Measurements from ENCODE around the gene PARD6B. TPM values are rescaled to one million over a fixed set of nuclear protein-coding genes. Genes with fewer than 3 reads are reported as not detected.
"Not testable (repeated sequence)": the region's sequence is repeated elsewhere in the genome, so short reads cannot be mapped to it uniquely, and the experiment has no call there.

PARD6B gene
- total RNA-seq, 2 donors from 2014 or later = 5.6 to 6.9 TPM

- Mint-ChIP-seq H3K9me3 (no peaks in the 10 kb centered on the region), H3K36me3 (no peaks in the 10 kb centered on the region), H3K27ac (no peak overlapping the region)
- DNase-seq (ENCODE audit: low spot score in 2 of 2) (no peak), ATAC-seq (no peak)
These were observed 21.8 kb downstream of the PARD6B start for GRCh38 chr20:50753152-50753551.

DNA sequence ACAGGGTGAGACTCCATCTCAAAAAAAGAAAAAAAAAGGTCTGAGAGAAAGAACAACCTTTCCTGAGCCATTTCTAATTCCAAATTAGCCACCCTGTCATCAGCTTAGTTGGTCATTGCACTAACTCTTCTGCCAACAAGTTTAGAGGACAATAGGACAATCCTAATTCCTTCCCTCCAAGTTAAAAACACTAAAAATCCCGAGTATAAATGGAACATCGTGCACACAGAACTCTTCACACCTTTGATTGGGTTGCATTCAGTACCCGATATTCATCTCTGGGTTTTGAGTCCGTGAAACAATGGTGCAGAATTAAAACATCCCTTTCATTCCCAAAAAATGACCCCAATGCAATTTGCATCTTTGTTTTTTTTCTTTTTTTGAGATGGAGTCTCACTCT lies 23.0 kb downstream of the PARD6B start:
- no peak overlapping the region for H3K27ac Mint-ChIP-seq
- H3K36me3 Mint-ChIP-seq = no peaks in the 10 kb centered on the region
- ATAC-seq = no peak
- H3K9me3 Mint-ChIP-seq = no peaks in the 10 kb centered on the region
- no peak for DNase-seq (ENCODE audit: low spot score in 2 of 2)

DNA sequence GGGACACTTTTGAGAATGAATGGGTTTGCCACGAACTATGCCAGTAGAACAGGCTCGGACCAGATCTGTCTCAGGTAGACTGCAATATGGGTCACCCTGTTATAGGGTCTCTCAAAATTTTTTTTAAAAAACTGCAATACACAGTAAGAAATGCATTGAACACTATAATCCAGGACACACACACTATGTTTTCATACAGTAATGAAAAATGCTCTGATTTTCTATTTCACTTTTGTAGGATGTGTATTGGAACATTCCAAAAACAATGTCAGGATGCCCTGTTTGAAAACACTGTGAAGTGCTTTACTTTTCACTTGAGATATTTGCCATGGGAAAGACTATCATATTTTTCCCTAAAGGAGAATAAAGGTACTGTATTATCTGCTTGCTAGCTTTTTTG lies 25.1 kb downstream of the PARD6B start:
- Mint-ChIP-seq H3K27ac (no peak overlapping the region), H3K36me3 (no peaks in the 10 kb centered on the region), H3K9me3 (no peaks in the 10 kb centered on the region)
- DNase-seq (ENCODE audit: low spot score in 2 of 2) (no peak), ATAC-seq (no peak)

DNA sequence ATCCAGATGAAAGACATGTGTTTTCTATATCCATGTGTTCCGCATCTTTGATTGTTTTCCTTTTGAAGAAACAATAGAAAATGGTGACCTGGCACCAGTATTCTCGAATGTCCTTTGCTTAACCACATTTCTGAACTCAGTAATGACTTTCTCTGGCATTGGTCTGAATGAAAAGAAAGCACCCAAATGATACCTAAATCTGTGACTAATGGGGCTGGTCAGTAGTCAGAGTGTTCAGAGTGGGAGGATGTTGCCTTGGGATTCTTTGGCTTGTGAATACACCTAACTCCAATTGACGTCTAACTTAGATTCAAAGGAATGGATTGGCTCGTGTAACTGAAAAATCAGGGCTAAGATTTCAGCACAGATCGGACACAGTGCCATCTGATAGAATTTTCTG lies 27.1 kb downstream of the PARD6B start:
- Mint-ChIP-seq H3K9me3 (no peaks in the 10 kb centered on the region), H3K27ac (no peak overlapping the region), H3K36me3 (no peaks in the 10 kb centered on the region)
- no peak for DNase-seq (ENCODE audit: low spot score in 2 of 2)
- ATAC-seq = no peak

DNA sequence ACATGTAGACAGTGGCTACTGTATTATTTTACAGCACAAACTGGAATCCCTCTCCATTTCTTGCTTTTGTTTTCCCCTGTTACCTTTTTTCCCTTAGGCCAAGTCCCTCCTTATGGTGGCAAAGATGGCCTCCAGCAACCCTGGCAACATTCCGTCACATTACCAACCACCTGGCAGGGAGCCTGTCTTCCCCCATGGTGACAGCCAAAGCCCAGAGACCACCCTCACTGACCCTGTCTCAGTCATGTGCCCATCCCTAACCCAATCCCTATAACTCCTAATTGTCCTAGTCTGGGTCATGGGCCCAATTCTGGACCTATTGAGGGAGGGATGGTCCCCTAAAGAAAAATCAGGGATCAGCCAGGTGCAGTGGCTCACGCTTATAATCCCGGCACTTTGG lies 27.6 kb downstream of the PARD6B start:
- no peak for DNase-seq (ENCODE audit: low spot score in 2 of 2)
- ATAC-seq = no peak
- H3K27ac Mint-ChIP-seq = peak overlapping the region in 1 of 2 donors; percentile 77
- no peaks in the 10 kb centered on the region for H3K36me3 Mint-ChIP-seq
- no peaks in the 10 kb centered on the region for H3K9me3 Mint-ChIP-seq

- Mint-ChIP-seq H3K36me3 (no peaks in the 10 kb centered on the region), H3K27ac (no peak overlapping the region), H3K9me3 (no peaks in the 10 kb centered on the region)
- ATAC-seq (no peak), DNase-seq (ENCODE audit: low spot score in 2 of 2) (no peak)
These were observed 28.3 kb downstream of the PARD6B start for GRCh38 chr20:50759678-50760077.

DNA sequence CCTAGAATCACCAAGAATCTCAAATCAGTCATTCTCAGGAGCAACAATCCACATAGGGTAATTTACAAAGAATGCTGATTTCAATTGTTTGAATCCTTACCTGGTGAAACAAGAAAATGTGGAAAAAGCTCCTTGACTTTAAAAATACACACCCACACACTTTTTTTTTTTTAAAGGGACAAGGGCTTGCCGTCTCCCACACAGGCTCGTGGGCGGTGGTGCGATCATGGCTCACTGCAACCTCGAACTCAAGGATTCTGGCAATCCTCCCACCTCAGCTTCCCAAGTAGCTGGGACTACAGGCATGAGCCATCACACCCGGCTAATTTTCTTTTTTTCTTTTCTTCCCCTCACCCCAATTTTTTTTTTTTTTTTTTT lies 30.7 kb downstream of the PARD6B start:
- ATAC-seq (no peak), DNase-seq (ENCODE audit: low spot score in 2 of 2) (no peak)
- no peaks in the 10 kb centered on the region for H3K9me3 Mint-ChIP-seq
- no peaks in the 10 kb centered on the region for H3K36me3 Mint-ChIP-seq
- no peak overlapping the region for H3K27ac Mint-ChIP-seq

DNA sequence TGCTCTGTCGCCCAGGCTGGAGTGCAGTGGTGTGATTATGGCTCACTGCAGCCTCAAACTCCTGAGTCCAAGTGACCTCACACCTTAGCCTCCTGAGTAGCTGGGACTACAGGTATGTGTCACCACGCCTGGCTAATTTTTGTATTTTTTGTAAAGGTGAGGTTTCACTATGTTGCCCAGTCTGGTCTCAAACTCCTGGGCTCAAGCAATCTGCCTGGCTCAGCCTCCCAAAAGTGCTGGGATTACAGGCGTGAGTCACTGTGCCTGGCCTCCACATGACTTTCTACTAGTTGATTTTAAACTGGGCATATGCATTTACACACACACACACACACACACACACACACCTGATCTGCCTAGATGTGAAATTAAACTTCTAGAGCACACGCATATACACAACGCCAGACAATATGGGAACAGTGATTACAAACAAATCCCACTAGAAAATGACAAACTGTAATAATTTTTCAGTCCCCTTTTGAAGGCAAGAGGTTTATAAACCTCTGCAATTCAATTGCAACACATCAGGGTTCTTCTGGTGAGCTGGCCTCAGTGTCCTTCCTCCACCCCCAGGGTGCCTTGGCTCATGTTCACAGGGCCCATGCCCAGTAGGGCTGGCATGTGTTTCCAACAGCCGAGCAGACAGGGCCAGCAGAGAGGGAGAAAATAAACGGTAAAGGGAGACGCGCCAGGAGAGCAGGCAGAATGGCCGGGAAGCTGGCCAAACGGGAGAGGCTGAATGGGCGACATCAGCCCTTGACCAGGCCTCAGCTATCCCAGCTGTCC lies 31.2 kb downstream of the PARD6B start:
- DNase-seq (ENCODE audit: low spot score in 2 of 2) (no peak), ATAC-seq (no peak)
- no peak overlapping the region for H3K27ac Mint-ChIP-seq
- H3K36me3 Mint-ChIP-seq = no peaks in the 10 kb centered on the region
- no peaks in the 10 kb centered on the region for H3K9me3 Mint-ChIP-seq

DNA sequence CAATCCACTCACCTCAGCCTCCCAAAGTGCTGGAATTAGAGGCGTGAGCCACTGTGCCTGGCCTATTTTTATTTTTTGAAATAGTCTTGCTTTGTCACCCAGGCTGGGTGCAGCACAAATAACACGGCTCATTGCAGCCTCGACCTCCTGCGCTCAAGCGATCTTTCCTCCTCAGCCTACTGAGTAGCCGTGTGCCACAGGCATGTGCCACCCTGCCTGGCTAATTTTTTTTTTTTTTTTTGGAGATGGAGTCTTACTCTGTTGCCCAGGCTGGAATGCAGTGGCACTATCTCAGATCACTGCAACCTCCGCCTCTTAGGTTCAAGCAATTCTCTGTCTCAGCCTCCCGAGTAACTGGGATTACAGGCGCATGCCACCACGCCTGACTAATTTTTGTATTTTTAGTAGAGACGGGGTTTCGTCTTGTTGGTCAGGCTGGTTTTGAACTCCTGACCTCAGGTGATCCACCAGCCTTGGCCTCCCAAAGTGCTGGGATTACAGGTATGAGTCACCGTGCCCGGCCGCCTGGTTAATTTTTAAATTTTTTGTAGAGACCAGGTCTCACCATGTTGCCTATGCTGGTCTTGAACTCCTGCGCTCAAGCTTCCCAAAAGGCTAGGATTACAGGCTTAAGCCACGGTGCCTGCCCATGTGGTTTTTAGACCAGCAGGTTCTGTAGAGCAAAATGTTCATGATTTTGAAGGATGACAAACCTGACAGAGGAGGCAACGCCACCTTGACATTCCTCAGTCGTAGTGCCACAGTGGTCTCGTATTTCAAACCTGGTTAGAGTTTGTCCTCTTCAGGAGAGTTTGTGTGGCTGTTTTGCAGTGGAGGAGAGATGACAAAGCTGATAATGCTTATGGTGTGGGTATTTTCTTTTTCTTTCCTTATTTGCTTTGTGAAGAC lies 32.4 kb downstream of the PARD6B start:
- not testable (repeated sequence) for H3K27ac Mint-ChIP-seq; DNase-seq (ENCODE audit: low spot score in 2 of 2); H3K36me3 Mint-ChIP-seq; H3K9me3 Mint-ChIP-seq; ATAC-seq

GRCh38 chr20:50765251-50765650 lies 33.9 kb downstream of the PARD6B start:
- H3K27ac Mint-ChIP-seq; DNase-seq (ENCODE audit: low spot score in 2 of 2); ATAC-seq; H3K36me3 Mint-ChIP-seq; H3K9me3 Mint-ChIP-seq: not testable (repeated sequence)

DNA sequence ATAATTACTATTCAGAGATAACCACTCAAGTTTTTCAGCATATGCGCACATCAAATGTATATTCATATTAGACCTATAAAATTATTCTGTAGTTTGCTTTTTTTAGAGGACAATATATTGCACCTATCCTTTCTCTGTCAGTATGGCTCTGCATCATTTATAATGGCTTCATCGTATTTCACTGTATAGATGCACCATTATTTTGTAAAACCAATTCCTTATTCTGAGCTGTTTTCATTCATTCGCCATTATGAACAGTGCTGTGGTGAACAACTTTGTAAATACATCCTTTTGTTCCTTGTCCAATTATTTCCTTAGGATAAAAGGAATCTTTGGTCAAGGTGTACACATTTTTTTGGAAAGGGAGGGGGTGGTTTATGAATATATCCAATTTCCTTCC lies 34.3 kb downstream of the PARD6B start:
- H3K9me3 Mint-ChIP-seq = no peaks in the 10 kb centered on the region
- no peak for ATAC-seq
- no peaks in the 10 kb centered on the region for H3K36me3 Mint-ChIP-seq
- H3K27ac Mint-ChIP-seq = no peak overlapping the region
- DNase-seq (ENCODE audit: low spot score in 2 of 2) = no peak

DNA sequence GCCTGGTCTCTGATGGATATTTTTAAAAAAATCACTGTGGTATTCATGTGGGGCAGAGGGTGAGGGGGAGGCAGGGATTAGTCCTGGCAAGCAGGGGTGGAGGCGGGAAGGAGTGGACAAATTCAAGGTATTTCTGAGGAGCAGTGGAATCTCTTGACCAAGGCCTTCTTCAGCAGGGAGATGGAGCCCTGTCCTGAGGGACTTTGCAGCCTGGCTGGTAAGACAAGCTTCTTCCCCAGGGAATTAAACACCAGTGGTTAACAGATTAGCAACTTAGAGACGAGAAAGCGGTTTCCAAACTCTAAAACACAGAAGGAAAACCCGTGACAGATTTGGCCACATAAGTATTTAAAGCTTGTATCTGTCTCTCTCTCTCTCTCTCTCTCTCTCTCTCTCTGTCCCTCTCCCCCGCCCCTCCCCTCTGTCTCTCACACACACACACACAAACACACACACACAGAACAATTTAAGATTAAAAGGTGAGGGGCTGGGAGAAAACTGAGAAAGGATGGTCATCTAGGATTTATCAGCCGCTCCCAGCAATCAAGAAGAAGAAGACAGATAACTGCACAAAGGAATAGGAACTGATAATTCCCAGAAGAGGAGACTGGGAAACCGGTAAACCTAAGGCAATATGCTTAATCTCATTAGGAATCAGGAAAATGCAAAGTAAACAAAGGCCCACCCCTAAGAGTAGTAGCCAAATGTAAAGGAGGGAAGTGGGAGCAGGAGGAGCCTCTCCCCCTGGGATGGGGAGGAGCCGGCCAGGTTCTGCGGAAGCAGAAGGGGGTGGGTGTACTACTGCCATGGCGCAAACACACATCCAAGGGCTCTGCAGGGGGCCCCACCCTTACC lies 35.8 kb downstream of the PARD6B start:
- ATAC-seq; DNase-seq (ENCODE audit: low spot score in 2 of 2); H3K36me3 Mint-ChIP-seq; H3K27ac Mint-ChIP-seq; H3K9me3 Mint-ChIP-seq: not testable (repeated sequence)

DNA sequence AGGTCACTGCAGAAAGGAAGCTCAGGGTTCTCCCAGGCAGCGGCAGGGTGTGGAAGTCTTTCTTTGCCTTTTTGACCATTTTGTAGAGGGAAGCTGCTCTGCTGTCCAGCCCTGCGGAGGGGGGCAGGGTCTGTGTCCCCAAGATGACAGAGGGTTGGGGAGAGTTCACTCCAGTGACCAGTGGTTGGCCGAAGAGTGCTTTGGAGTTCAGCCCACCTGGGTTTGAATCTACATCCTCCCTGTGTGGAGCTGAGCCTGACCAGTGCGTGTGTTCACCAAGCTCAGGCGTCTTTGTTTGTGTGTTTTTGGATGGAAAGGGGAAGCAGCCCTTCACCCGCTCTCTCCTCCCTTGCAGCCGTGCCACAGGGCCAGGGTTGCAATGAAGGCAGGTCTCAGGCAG lies 37.6 kb downstream of the PARD6B start:
- H3K9me3 Mint-ChIP-seq; H3K36me3 Mint-ChIP-seq; ATAC-seq; H3K27ac Mint-ChIP-seq; DNase-seq (ENCODE audit: low spot score in 2 of 2): not testable (repeated sequence)

DNA sequence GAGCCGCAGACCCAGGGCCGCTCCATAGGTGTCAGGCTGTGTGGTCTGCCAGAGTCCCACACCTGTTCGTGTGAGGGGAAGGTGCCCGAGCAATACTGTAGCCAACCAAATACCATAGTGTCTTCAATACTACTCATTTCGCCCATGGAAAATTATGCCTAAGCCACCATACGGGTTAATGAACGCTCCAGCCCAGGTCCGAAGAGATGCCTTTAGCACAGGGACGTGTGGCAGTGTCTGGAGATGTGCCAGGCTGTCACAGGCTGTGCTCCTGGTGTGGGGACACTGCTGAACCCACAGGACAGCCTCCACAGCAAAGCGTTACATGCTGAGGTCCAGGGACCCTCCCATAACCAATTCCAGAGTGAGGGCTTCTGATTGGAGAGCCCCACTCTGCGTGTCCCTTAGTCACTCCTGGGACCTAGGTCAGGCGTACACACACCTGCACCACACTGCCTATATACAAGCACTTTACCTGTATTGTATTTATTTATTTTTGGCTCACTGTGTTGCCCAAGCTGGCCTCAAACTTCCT lies 38.2 kb downstream of the PARD6B start:
- not testable (repeated sequence) for H3K27ac Mint-ChIP-seq; ATAC-seq; DNase-seq (ENCODE audit: low spot score in 2 of 2); H3K9me3 Mint-ChIP-seq; H3K36me3 Mint-ChIP-seq

GRCh38 chr20:50771419-50772080 lies 40.2 kb downstream of the PARD6B start:
- not testable (repeated sequence) for DNase-seq (ENCODE audit: low spot score in 2 of 2); H3K27ac Mint-ChIP-seq; H3K36me3 Mint-ChIP-seq; H3K9me3 Mint-ChIP-seq; ATAC-seq

Data from activated naive CD4-positive, alpha-beta T cell treated with anti-CD3 and anti-CD28 coated beads, Interleukin-2, amount 50 U/mL, for 72 hours (primary cell).